Prostate gland (tissue), 2 donors: ENCODE results near the gene CD96.

Source experiments
- CTCF ChIP-seq, 4 experiments: fragments of 200-600 bp in 2 of 4; fragments of 450-650 bp in 2 of 4; sonication (generic) in 2 of 4; IDR thresholded peaks; 1 replicate in 3 of 4; 2 replicates in 1 of 4; pipeline ENCODE4 v1.5.1; 2016 to 2019; ENCODE audit warnings: antibody characterized with exemption in 4 of 4, mild to moderate bottlenecking in 2 of 4, moderate library complexity in 2 of 4
- POLR2AphosphoS5 ChIP-seq: sonication (generic); formaldehyde crosslinking; IDR thresholded peaks from one replicate; pipeline ENCODE4 v1.6.1; 2017; ENCODE audit warnings: antibody characterized with exemption

- no peak for TF ChIP-seq CTCF (IDR thresholded peaks at IDR 0.05)
- no peak for TF ChIP-seq POLR2AphosphoS5
These were observed 79.5 kb downstream of the CD96 start for GRCh38 chr3:111621535-111621934.
